ENCODE results near the gene KIAA0513. TPM values are rescaled to one million over a fixed set of nuclear protein-coding genes. Genes with fewer than 3 reads are reported as not detected.
A peak's percentile ranks its signal among the peaks of the same experiment; 100 is the strongest.

Gene KIAA0513
- total and polyA plus RNA-seq, 2 of the 13 experiments (the other 11 are each of a cell fraction or from before 2014, with no cell fraction given): 1.8 TPM

- TF ChIP-seq DZIP1 (CRISPR knock-in tag; IDR thresholded peaks at IDR 0.05) (no peak), SRSF9 (IDR thresholded peaks at IDR 0.05; ENCODE audit: borderline replicate concordance, insufficient read depth, low read depth, low read length, poor library complexity, severe bottlenecking) (no peak), SOX13 (IDR thresholded peaks at IDR 0.05) (no peak), SOX13 (CRISPR knock-in tag; conservative IDR thresholded peaks at IDR 0.05 in 1 of 2, IDR thresholded peaks at IDR 0.05 in 1 of 2) (0 out of 4 replicates have a peak, but pooled peaks of 1 of the 2 experiments have one; percentile 22), TFDP2 (CRISPR knock-in tag; IDR thresholded peaks at IDR 0.05) (peak; percentile 77), PHF8 (CRISPR knock-in tag; IDR thresholded peaks at IDR 0.05) (no peak), ZNF280B (CRISPR knock-in tag; IDR thresholded peaks at IDR 0.05; ENCODE audit: borderline replicate concordance) (peak; percentile 94), ZNF121 (CRISPR knock-in tag; IDR thresholded peaks at IDR 0.05) (peak; percentile 59; the same call in 1 of the 2 replicates), ZBED4 (CRISPR knock-in tag; IDR thresholded peaks at IDR 0.05; ENCODE audit: borderline replicate concordance) (no peak), WIZ (CRISPR knock-in tag; IDR thresholded peaks at IDR 0.05) (peak; percentile 82; the same call in 1 of the 2 replicates), DRAP1 (CRISPR knock-in tag; IDR thresholded peaks at IDR 0.05) (no peak), ZNF781 (CRISPR knock-in tag; IDR thresholded peaks at IDR 0.05; ENCODE audit: borderline replicate concordance, not compliant biosample characterization) (peak; percentile 97), ZNF720 (CRISPR knock-in tag; IDR thresholded peaks at IDR 0.05) (no peak), POGZ (CRISPR knock-in tag; IDR thresholded peaks at IDR 0.05) (no peak)
Measured at GRCh38 chr16:85055493-85056210, 28.1 kb downstream of the KIAA0513 start (continued).

Measured in HepG2 (cell line).